Heart right ventricle (tissue), 16 donors: Measurements from ENCODE around the gene TRERF1. TPM values are rescaled to one million over a fixed set of nuclear protein-coding genes. Genes with fewer than 3 reads are reported as not detected.

Experiments
- ATAC-seq, 8 donors: fragments of 200-7000 bp; cut with Tn5 transposase; one replicate each; pipeline ENCODE4 v1.9.1; 2020; ENCODE audit warnings: mild to moderate bottlenecking in 8 of 8, moderate library complexity in 8 of 8, moderate number of reproducible peaks in 1 of 8
- DNase-seq, 2 donors: peaks; one replicate each; pipeline ENCODE4 v3.0.0-alpha.2; 2020
- H3K27ac ChIP-seq, 10 donors: fragments of 200-600 bp; sonication (generic) in 2 of 10; one replicate each; pipeline versions ENCODE4 v1.5.0 to v1.8.0; 2020 to 2022; ENCODE audit warnings: mild to moderate bottlenecking in 3 of 10
- H3K27me3 ChIP-seq, 7 donors: fragments of 200-600 bp; one replicate each; pipeline ENCODE4 v1.8.0; 2021 to 2022; ENCODE audit warnings: mild to moderate bottlenecking in 2 of 7
- H3K36me3 ChIP-seq, 9 donors: fragments of 200-600 bp; sonication (generic) in 1 of 9; one replicate each; pipeline versions ENCODE4 v1.5.0 to v1.8.0; 2020 to 2022; ENCODE audit warnings: mild to moderate bottlenecking in 2 of 9
- H3K4me1 ChIP-seq, 9 donors: fragments of 200-600 bp; sonication (generic) in 1 of 9; one replicate each; pipeline versions ENCODE4 v1.5.0 to v1.8.0; 2020 to 2022; ENCODE audit warnings: mild to moderate bottlenecking in 4 of 9
- H3K4me3 ChIP-seq, 10 donors: fragments of 200-600 bp; sonication (generic) in 2 of 10; one replicate each; pipeline versions ENCODE4 v1.5.0 to v1.8.0; 2020 to 2022; ENCODE audit warnings: mild to moderate bottlenecking in 7 of 10, moderate library complexity in 2 of 10
- H3K9me3 ChIP-seq, 11 donors: fragments of 200-600 bp in 10 of 11; sonication (generic) in 2 of 11; one replicate each; pipeline versions ENCODE4 v1.5.0 to v1.8.0; 2013 to 2022; ENCODE audit warnings: mild to moderate bottlenecking in 2 of 11, control low read depth in 1 of 11, moderate library complexity in 1 of 11
- CTCF ChIP-seq, 9 donors: fragments of 200-600 bp; sonication (generic) in 2 of 9; IDR thresholded peaks; one replicate each; pipeline versions ENCODE4 v1.5.0 to v1.8.0; 2021 to 2022; ENCODE audit warnings: antibody characterized with exemption in 9 of 9, mild to moderate bottlenecking in 5 of 9, moderate library complexity in 1 of 9
- WGBS, 2 donors: extraction: QIAGEN DNeasy Blood & Tissue Kit; methylation state at CpG; one replicate each; pipeline ENCODE4 v1.1.7; 2013; ENCODE audit warnings: inconsistent platforms in 1 of 2; 5-methylcytosine and 5-hydroxymethylcytosine counted together
- intact Hi-C, 10 donors: fragments of 100-400 bp; cut with DNase I; formaldehyde crosslinking; loops; one replicate each; pipeline versions ENCODE4 v1.11.1 to v1.14.2; 2022
- polyA plus RNA-seq, 2 donors: library from polyadenylated mRNA; stranded (reverse); fragments of 200-250 nt; gene quantifications; one replicate each; pipeline ENCODE4 v1.2.3, GENCODE V29; 2013
- total RNA-seq, 10 donors: library from RNA; stranded (reverse); fragmentation: NEBNext Ultra II Directional in 3 of 10; extraction: Animal tissue kit (Norgen Biotek cat#: 25700) in 3 of 10; gene quantifications; one replicate each; pipeline versions ENCODE4 v1.2.1 to v1.2.4, GENCODE V29; 2021 to 2023
- donor health status: Arrhythmogenic right ventricular cardiomyopathy.
- donor health status: ischemic (EF 13 %, LVEDD 7.1; RV severe dilation, severe dysfunction).
- donor health status: healthy with polysubstance abuse.
- donor health status: DM: no; HTN: yes; CAD: no.
- donor health status: DM: no; HTN: no; CAD: no.
- donor health status: ischemic (EF 25% LVEDD 6.9; RV normal size, moderate dysfunction).
- donor health status: ischemic (EF 25% LVEDD 5.7; RV mildly dilated, moderate dysfunction).
- donor health status: healthy.
- donor health status: DM: yes; HTN: yes; CAD: no.
- donor health status: Ischemic cardiomyopathy.
- donor health status: ischemic (EF 35%, LVEDD 5.7; RV mildly dilated, moderate dysfunction).
- donor health status: nonischemic (EF 11% LVEDD 7.7; RV severe dilation, severe dysfunction).
- donor health status: DM: yes; HTN: yes; CAD: no.
- donor health status: PGD.
- donor health status: ischemic (EF 29% LVEDD 5.4; RV normal size, mild dysfunction).
- donor health status: nonischemic (EF 23%, LVEDD 6.1; RV moderate dilation, normal function).

Gene TRERF1
- total and polyA plus RNA-seq, 12 donors: 0.75 to 2.8 (median 1.6) TPM

DNA sequence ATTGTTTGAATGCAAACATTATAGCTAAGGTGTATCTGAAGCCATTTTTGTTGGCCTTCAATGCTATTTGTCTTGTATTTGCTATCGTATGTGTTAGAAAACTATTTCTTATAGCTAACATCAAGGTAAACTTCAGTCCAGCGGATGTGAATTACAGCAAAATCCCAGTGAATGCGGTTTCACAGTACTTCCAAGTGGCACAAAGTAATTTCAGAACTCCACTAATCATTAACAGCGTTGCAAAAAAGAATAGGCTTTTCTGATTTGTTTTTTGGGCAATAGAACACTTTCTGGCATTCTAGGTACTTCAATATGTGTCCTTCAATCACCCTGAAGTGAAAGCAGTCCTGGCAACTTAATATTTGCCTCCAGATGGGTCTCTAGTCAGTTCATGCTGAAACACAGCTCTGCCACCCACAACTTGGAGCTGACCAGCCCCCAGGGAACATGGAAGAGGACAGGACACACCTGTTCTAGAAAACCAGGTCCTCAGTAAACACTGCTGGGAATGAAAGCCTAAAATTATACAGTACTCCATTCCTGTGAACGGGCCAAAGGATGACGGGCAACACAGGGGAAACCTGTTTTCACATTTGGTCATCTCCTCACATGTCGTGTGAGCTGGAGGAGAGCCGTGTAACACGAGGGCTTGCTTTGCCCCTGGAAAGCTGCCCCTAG lies 224.4 kb downstream of the TRERF1 start:
- intact Hi-C loops: loop anchor here in 2 of 10 donors (10.0 kb wide), 2 partner anchors 307 to 317 kb away; no protein-coding TSS in a partner anchor
- H3K36me3 ChIP-seq: peaks cover 0 to 38% (median 0%) of the 10 kb centered on the region in 9 donors
- TF ChIP-seq CTCF (IDR thresholded peaks at IDR 0.05): no peak
- no peaks in the 10 kb centered on the region for H3K9me3 ChIP-seq
- H3K4me3 ChIP-seq: no peak overlapping the region
- ATAC-seq: no peak
- peaks cover 0 to 15% (median 0%) of the 10 kb centered on the region in 9 donors for H3K4me1 ChIP-seq
- 88 to 94% methylated on average over 9 of the region's 9 CpGs for WGBS, 2 donors
- DNase-seq: no peak
- H3K27me3 ChIP-seq: no peaks in the 10 kb centered on the region
- no peak overlapping the region for H3K27ac ChIP-seq

GRCh38 chr6:42226645-42227143 lies 225.0 kb downstream of the TRERF1 start:
- H3K9me3 ChIP-seq: no peaks in the 10 kb centered on the region
- H3K4me3 ChIP-seq: no peak overlapping the region
- peaks cover 0 to 35% (median 0%) of the 10 kb centered on the region in 9 donors for H3K36me3 ChIP-seq
- ATAC-seq: no peak
- WGBS, 2 donors: 65 to 77% methylated on average over 8 of the region's 8 CpGs
- H3K27ac ChIP-seq: no peak overlapping the region
- H3K27me3 ChIP-seq: no peaks in the 10 kb centered on the region
- DNase-seq: no peak
- H3K4me1 ChIP-seq: peaks cover 0 to 15% (median 0%) of the 10 kb centered on the region in 9 donors
- no peak for TF ChIP-seq CTCF (IDR thresholded peaks at IDR 0.05)
- intact Hi-C loops: loop anchor here in 2 of 10 donors (10.0 kb wide), 2 partner anchors 308 to 318 kb away; no protein-coding TSS in a partner anchor

DNA sequence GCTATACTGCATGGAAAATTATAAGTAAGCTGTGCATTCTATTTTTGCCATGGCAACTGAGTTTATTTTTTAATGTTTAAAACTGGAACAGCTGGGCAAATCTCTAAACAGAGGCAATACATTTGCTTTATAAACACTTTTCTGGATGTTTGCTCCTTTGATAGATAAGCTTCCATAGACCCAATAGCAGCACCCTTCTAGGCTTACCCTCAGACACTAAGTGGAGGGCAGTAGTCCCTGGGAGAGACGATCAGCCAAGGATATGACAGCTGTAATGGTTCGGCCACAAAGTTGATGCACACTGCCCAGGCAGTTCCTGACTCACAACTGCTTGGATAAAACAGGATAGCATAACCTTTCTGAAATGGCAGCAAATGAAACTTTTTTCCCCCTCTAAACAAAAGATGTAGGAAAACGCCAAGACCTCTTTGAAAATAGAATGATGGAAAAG lies 225.5 kb downstream of the TRERF1 start:
- DNase-seq (no peak), ATAC-seq (no peak)
- Histone ChIP-seq H3K27ac (peak overlapping the region in 1 of 10 donors; percentile 1), H3K4me3 (no peak overlapping the region), H3K4me1 (peaks cover 0 to 15% (median 0%) of the 10 kb centered on the region in 9 donors), H3K27me3 (no peaks in the 10 kb centered on the region), H3K9me3 (no peaks in the 10 kb centered on the region), H3K36me3 (peaks cover 0 to 31% (median 0%) of the 10 kb centered on the region in 9 donors)
- intact Hi-C loops: loop anchor here in 2 of 10 donors (10.0 kb wide), 2 partner anchors 309 to 319 kb away; no protein-coding TSS in a partner anchor
- 40 to 44% methylated on average over 3 of the region's 3 CpGs for WGBS, 2 donors
- no peak for TF ChIP-seq CTCF (IDR thresholded peaks at IDR 0.05)

GRCh38 chr6:42225419-42225818 lies 226.3 kb downstream of the TRERF1 start:
- Histone ChIP-seq H3K27me3 (no peaks in the 10 kb centered on the region), H3K4me1 (peaks cover 0 to 15% (median 0%) of the 10 kb centered on the region in 9 donors), H3K27ac (no peak overlapping the region), H3K9me3 (no peaks in the 10 kb centered on the region), H3K4me3 (no peak overlapping the region), H3K36me3 (peaks cover 0 to 28% (median 0%) of the 10 kb centered on the region in 9 donors)
- 42 to 46% methylated on average over 4 of the region's 4 CpGs for WGBS, 2 donors
- DNase-seq (no peak), ATAC-seq (no peak)
- TF ChIP-seq CTCF (IDR thresholded peaks at IDR 0.05): no peak
- intact Hi-C loops: loop anchor here in 2 of 10 donors (10.0 kb wide), 2 partner anchors 309 to 319 kb away; no protein-coding TSS in a partner anchor
